ENCODE results near the gene NKAIN4. TPM values are rescaled to one million over a fixed set of nuclear protein-coding genes. Genes with fewer than 3 reads are reported as not detected.

The NKAIN4 gene
- total and polyA plus RNA-seq, 2 experiments from 2014 or later: 12.6 to 13.2 TPM

DNA sequence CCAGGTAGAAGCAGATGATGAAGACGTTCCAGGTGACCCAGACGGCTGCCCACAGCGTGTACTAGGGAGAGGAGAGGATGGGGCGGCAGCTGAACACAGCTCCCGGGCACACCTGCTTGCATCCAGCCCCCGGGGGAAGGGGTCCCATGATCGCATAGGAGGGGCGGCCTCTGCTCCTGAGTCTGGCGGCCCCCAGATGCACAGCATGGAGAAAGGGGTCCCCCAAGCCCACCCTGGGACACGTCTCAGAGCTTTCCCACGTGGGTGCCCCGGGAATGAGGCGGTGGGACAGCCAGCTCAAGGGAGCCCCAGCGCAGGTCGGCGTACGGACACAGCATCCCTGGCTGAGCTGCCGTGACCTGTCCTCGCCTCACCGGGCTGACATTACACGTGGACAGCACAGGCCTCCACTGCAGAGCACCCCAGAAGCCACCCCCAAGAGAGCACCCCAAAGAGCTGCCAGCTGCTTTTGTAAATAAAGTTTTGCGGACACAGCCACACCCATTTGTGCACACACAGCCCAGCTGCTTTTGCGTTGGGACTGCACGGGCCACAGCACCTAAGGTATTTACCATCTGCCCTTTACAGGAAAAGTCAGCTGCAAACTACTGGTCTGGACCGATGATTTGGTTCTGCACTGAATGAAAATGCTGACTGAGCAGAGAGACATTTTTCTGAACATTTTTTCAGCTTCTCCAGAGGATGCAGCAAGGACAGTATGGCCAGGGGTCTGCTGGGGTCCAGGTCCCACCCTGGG, 5.2 kb downstream of the NKAIN4 start:
- Histone ChIP-seq H3K4me3 (no peak overlapping the region), H3K4me2 (no peak overlapping the region), H3K79me2 (replicated peaks; ENCODE audit: insufficient read depth) (no peaks in the 10 kb centered on the region), H3K9me2 (ENCODE audit: insufficient read depth) (no peaks in the 10 kb centered on the region), H3K4me1 (ENCODE audit: insufficient read depth) (no peaks in the 10 kb centered on the region; the same call in 1 of the 2 replicates), H3K36me3 (ENCODE audit: insufficient read depth) (no peaks in the 10 kb centered on the region), H3K27ac (ENCODE audit: low read depth) (no peak overlapping the region), H3K27me3 (ENCODE audit: insufficient read depth) (peaks cover 23% of the 10 kb centered on the region), H4K20me1 (replicated peaks; ENCODE audit: insufficient read depth) (no peaks in the 10 kb centered on the region), H2AFZ (no peak overlapping the region), H3F3A (replicated peaks; ENCODE audit: low read depth) (no peaks in the 10 kb centered on the region)
- DNase-seq (ENCODE audit: low spot score) (no peak), ATAC-seq (no peak)
- no peak overlapping the region for H3K27ac Mint-ChIP-seq
- peaks cover 29% of the 10 kb centered on the region for H3K27me3 Mint-ChIP-seq (ENCODE audit: insufficient read depth, low read depth, poor library complexity)
- TF ChIP-seq JUNB (IDR thresholded peaks at IDR 0.05; ENCODE audit: unreplicated experiment) (no peak), POLR2AphosphoS5 (IDR thresholded peaks at IDR 0.05; ENCODE audit: low read depth) (no peak), EZH2phosphoT487 (IDR thresholded peaks at IDR 0.05; ENCODE audit: unreplicated experiment) (no peak), EZH2 (IDR thresholded peaks at IDR 0.05; ENCODE audit: low read depth, unreplicated experiment) (no peak), NANOG (IDR thresholded peaks at IDR 0.05; ENCODE audit: borderline replicate concordance) (no peak), ETS1 (IDR thresholded peaks at IDR 0.05) (no peak), ZNF331 (CRISPR knock-in tag; IDR thresholded peaks at IDR 0.05; ENCODE audit: low read depth) (no peak), STAT1 (IDR thresholded peaks at IDR 0.05; ENCODE audit: unreplicated experiment) (no peak)
- TF ChIP-seq, protein P1, sequence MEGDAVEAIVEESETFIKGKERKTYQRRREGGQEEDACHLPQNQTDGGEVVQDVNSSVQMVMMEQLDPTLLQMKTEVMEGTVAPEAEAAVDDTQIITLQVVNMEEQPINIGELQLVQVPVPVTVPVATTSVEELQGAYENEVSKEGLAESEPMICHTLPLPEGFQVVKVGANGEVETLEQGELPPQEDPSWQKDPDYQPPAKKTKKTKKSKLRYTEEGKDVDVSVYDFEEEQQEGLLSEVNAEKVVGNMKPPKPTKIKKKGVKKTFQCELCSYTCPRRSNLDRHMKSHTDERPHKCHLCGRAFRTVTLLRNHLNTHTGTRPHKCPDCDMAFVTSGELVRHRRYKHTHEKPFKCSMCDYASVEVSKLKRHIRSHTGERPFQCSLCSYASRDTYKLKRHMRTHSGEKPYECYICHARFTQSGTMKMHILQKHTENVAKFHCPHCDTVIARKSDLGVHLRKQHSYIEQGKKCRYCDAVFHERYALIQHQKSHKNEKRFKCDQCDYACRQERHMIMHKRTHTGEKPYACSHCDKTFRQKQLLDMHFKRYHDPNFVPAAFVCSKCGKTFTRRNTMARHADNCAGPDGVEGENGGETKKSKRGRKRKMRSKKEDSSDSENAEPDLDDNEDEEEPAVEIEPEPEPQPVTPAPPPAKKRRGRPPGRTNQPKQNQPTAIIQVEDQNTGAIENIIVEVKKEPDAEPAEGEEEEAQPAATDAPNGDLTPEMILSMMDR (conservative IDR thresholded peaks at IDR 0.05; ENCODE audit: low read depth in 2 of 2): no peak
- H3K4me3 Mint-ChIP-seq: no peak overlapping the region
- peaks cover 3% of the 10 kb centered on the region; the same call in 2 of the 3 replicates for H3K9me3 Mint-ChIP-seq
- H3K36me3 Mint-ChIP-seq (ENCODE audit: low read depth): no peaks in the 10 kb centered on the region
- H3K4me1 Mint-ChIP-seq: peaks cover 24% of the 10 kb centered on the region

- H3K4me2 ChIP-seq: no peak overlapping the region
- peaks cover 20% of the 10 kb centered on the region for H3K4me1 Mint-ChIP-seq
- H3K4me3 ChIP-seq: no peak overlapping the region
- H3K9me3 Mint-ChIP-seq: peaks cover 3% of the 10 kb centered on the region; the same call in 2 of the 3 replicates
- no peaks in the 10 kb centered on the region for H4K20me1 ChIP-seq (replicated peaks; ENCODE audit: insufficient read depth)
- no peak overlapping the region for H3K27ac Mint-ChIP-seq
- H3K79me2 ChIP-seq (replicated peaks; ENCODE audit: insufficient read depth): no peaks in the 10 kb centered on the region
- no peak overlapping the region for H3K4me3 Mint-ChIP-seq
- no peaks in the 10 kb centered on the region; the same call in 1 of the 2 replicates for H3K4me1 ChIP-seq (ENCODE audit: insufficient read depth)
- H3F3A ChIP-seq (replicated peaks; ENCODE audit: low read depth): no peaks in the 10 kb centered on the region
- no peaks in the 10 kb centered on the region for H3K9me2 ChIP-seq (ENCODE audit: insufficient read depth)
- H3K27me3 Mint-ChIP-seq (ENCODE audit: insufficient read depth, low read depth, poor library complexity): peaks cover 21% of the 10 kb centered on the region
- no peaks in the 10 kb centered on the region for H3K36me3 ChIP-seq (ENCODE audit: insufficient read depth)
- H2AFZ ChIP-seq: no peak overlapping the region
- peak; percentile 11 for ATAC-seq
- no peak overlapping the region for H3K27ac ChIP-seq (ENCODE audit: low read depth)
- H3K27me3 ChIP-seq (ENCODE audit: insufficient read depth): peaks cover 12% of the 10 kb centered on the region
- no peaks in the 10 kb centered on the region for H3K36me3 Mint-ChIP-seq (ENCODE audit: low read depth)
- DNase-seq (ENCODE audit: low spot score): no peak
- TF ChIP-seq ETS1 (IDR thresholded peaks at IDR 0.05) (no peak), STAT1 (IDR thresholded peaks at IDR 0.05; ENCODE audit: unreplicated experiment) (no peak), NANOG (IDR thresholded peaks at IDR 0.05; ENCODE audit: borderline replicate concordance) (no peak), REST (IDR thresholded peaks at IDR 0.05; ENCODE audit: unreplicated experiment) (no peak), CREB1 (CRISPR knock-in tag; IDR thresholded peaks at IDR 0.05; ENCODE audit: low read depth) (no peak)
Measured at GRCh38 chr20:63247671-63248228, 6.5 kb downstream of the NKAIN4 start.
